HEK293 (cell line): ENCODE results near the gene CRTAC1.

Experiments
- PRDM4 ChIP-seq: fragments of 450-650 bp; formaldehyde crosslinking; IDR thresholded peaks from 2 replicates; pipeline ENCODE4 v1.5.1; 2017; ENCODE audit warnings: missing biosample characterization, missing genetic modification characterization
- TRIM28 ChIP-seq: IDR thresholded peaks from 2 replicates; pipeline ENCODE4 v1.6.1; 2011; ENCODE audit warnings: low read length, control low read depth, borderline replicate concordance
- YY1 ChIP-seq: fragments of 450-650 bp; formaldehyde crosslinking; IDR thresholded peaks from 2 replicates; pipeline ENCODE4 v1.5.1; 2018; ENCODE audit warnings: missing biosample characterization, missing genetic modification characterization
- ZBTB8A ChIP-seq: fragments of 450-650 bp; formaldehyde crosslinking; IDR thresholded peaks from 2 replicates; pipeline ENCODE4 v1.5.1; 2016; ENCODE audit warnings: missing biosample characterization, missing genetic modification characterization
- ZNF114 ChIP-seq: fragments of 450-650 bp; formaldehyde crosslinking; IDR thresholded peaks from 2 replicates; pipeline ENCODE4 v1.5.0; 2017; ENCODE audit warnings: missing biosample characterization, missing genetic modification characterization
- ZNF777 ChIP-seq: fragments of 450-650 bp; formaldehyde crosslinking; IDR thresholded peaks from 2 replicates; pipeline ENCODE4 v1.5.1; 2017; ENCODE audit warnings: missing biosample characterization, missing genetic modification characterization, borderline replicate concordance
- TF ChIP-seq, protein P1 (sequence below): fragments of 450-650 bp; formaldehyde crosslinking; IDR thresholded peaks from 2 replicates; pipeline ENCODE4 v1.5.1; 2016; ENCODE audit warnings: missing biosample characterization, missing genetic modification characterization
- TF ChIP-seq, protein P2 (sequence below): fragments of 450-650 bp; formaldehyde crosslinking; IDR thresholded peaks from 2 replicates; pipeline ENCODE4 v1.5.1; 2016; ENCODE audit warnings: missing biosample characterization, missing genetic modification characterization
- TF ChIP-seq, protein P3 (sequence below): sonication (generic); formaldehyde crosslinking; IDR thresholded peaks from 2 replicates; pipeline ENCODE4 v1.8.1; 2022; ENCODE audit warnings: mild to moderate bottlenecking, moderate library complexity, missing genetic modification reagents

GRCh38 chr10:98010939-98011685, 19.3 kb downstream of the CRTAC1 start:
- TF ChIP-seq, protein P1, sequence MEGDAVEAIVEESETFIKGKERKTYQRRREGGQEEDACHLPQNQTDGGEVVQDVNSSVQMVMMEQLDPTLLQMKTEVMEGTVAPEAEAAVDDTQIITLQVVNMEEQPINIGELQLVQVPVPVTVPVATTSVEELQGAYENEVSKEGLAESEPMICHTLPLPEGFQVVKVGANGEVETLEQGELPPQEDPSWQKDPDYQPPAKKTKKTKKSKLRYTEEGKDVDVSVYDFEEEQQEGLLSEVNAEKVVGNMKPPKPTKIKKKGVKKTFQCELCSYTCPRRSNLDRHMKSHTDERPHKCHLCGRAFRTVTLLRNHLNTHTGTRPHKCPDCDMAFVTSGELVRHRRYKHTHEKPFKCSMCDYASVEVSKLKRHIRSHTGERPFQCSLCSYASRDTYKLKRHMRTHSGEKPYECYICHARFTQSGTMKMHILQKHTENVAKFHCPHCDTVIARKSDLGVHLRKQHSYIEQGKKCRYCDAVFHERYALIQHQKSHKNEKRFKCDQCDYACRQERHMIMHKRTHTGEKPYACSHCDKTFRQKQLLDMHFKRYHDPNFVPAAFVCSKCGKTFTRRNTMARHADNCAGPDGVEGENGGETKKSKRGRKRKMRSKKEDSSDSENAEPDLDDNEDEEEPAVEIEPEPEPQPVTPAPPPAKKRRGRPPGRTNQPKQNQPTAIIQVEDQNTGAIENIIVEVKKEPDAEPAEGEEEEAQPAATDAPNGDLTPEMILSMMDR (tag by site-specific recombination) = no peak
- no peak for TF ChIP-seq TRIM28
- no peak for TF ChIP-seq ZBTB8A (tag by site-specific recombination)
- no peak for TF ChIP-seq PRDM4
- TF ChIP-seq ZNF777 (tag by site-specific recombination) = no peak
- TF ChIP-seq ZNF114 (tag by site-specific recombination) = no peak
- TF ChIP-seq, protein P2, sequence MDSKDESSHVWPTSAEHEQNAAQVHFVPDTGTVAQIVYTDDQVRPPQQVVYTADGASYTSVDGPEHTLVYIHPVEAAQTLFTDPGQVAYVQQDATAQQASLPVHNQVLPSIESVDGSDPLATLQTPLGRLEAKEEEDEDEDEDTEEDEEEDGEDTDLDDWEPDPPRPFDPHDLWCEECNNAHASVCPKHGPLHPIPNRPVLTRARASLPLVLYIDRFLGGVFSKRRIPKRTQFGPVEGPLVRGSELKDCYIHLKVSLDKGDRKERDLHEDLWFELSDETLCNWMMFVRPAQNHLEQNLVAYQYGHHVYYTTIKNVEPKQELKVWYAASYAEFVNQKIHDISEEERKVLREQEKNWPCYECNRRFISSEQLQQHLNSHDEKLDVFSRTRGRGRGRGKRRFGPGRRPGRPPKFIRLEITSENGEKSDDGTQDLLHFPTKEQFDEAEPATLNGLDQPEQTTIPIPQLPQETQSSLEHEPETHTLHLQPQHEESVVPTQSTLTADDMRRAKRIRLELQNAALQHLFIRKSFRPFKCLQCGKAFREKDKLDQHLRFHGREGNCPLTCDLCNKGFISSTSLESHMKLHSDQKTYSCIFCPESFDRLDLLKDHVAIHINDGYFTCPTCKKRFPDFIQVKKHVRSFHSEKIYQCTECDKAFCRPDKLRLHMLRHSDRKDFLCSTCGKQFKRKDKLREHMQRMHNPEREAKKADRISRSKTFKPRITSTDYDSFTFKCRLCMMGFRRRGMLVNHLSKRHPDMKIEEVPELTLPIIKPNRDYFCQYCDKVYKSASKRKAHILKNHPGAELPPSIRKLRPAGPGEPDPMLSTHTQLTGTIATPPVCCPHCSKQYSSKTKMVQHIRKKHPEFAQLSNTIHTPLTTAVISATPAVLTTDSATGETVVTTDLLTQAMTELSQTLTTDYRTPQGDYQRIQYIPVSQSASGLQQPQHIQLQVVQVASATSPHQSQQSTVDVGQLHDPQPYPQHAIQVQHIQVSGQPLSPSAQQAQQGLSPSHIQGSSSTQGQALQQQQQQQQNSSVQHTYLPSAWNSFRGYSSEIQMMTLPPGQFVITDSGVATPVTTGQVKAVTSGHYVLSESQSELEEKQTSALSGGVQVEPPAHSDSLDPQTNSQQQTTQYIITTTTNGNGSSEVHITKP (tag by site-specific recombination) = no peak
- TF ChIP-seq, protein P3, sequence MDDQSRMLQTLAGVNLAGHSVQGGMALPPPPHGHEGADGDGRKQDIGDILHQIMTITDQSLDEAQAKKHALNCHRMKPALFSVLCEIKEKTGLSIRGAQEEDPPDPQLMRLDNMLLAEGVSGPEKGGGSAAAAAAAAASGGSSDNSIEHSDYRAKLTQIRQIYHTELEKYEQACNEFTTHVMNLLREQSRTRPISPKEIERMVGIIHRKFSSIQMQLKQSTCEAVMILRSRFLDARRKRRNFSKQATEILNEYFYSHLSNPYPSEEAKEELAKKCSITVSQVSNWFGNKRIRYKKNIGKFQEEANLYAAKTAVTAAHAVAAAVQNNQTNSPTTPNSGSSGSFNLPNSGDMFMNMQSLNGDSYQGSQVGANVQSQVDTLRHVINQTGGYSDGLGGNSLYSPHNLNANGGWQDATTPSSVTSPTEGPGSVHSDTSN (CRISPR knock-in tag) = no peak
- no peak for TF ChIP-seq YY1 (tag by site-specific recombination)
